ENCODE measurements around the gene BNC2.

DNA sequence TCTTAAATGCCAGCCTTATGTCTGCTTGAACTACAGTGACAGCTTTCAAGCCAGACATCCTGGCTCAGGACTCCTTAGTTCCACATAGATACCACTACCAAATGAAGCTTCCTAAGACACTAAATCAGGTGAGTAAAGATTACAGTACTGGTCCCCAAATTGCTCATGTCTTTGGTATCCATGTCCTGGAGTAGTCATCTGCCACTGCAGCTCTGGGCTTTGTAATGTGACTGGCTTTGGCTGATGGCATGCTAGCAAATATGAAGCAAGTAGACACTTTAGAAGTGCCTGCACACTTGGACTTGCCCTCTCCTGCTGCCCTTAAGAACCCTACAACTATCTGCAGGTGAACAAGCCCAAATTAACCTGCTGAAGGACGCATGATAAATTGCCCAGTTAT, 334.9 kb downstream of the BNC2 start:
- TF ChIP-seq POLR2A (IDR thresholded peaks at IDR 0.05; ENCODE audit: low read length) (no peak), GATA1 (IDR thresholded peaks at IDR 0.05; ENCODE audit: low read depth, low read length) (no peak)
